Endothelial cell of umbilical vein (primary cell): ENCODE measurements around the gene FBXO38. TPM values are rescaled to one million over a fixed set of nuclear protein-coding genes. Genes with fewer than 3 reads are reported as not detected.

Experiments
- BruUV-seq: library from RNA; stranded (reverse); fragments of 400-500 nt; replicated peaks from 2 replicates; lab custom pipeline; 2021; lab: Mats Ljungman, UMichigan
- CTCF ChIA-PET: fragments of 300-600, 350-600 bp; sonication (Branson Sonifier 250); formaldehyde crosslinking; loops from one replicate; lab custom pipeline; 2021; ENCODE audit warnings: antibody characterized with exemption, inconsistent platforms; lab: Charles Lee
- POLR2A ChIA-PET: fragments of 300-600, 350-600 bp; sonication (Branson Sonifier 250); formaldehyde crosslinking; loops from one replicate; lab custom pipeline; 2021; ENCODE audit warnings: antibody characterized with exemption, inconsistent platforms; lab: Charles Lee
- DNase-seq: peaks from one replicate; pipeline ENCODE4 v3.0.0-alpha.2; 2011; ENCODE audit warnings: low read depth, low spot score
- FAIRE-seq: peaks from 2 replicates; lab custom pipeline; 2011; peaks lifted over from hg19 to GRCh38; lab: Jason Lieb, UNC
- H2AFZ ChIP-seq: 2 replicates; pipeline ENCODE4 v1.6.0; 2012; ENCODE audit warnings: low read depth, low read length, control low read depth, inconsistent platforms
- H3K27ac ChIP-seq: 2 replicates; pipeline ENCODE4 v1.5.1; 2011; ENCODE audit warnings: low read depth, mild to moderate bottlenecking, control low read depth, low read length, moderate library complexity; ENCODE audit not compliant: insufficient read depth
- H3K27me3 ChIP-seq, 2 experiments: 2 replicates each; pipeline versions ENCODE4 v1.6.0 to v1.6.1; 2011; ENCODE audit warnings: low read length in 2 of 2, mixed read lengths in 1 of 2; ENCODE audit not compliant: control insufficient read depth in 2 of 2, insufficient read depth in 2 of 2
- H3K36me3 ChIP-seq, 2 experiments: 2 replicates in 1 of 2; 3 replicates in 1 of 2; pipeline ENCODE4 v1.5.1; 2011; ENCODE audit warnings: low read length in 2 of 2, mild to moderate bottlenecking in 1 of 2, moderate library complexity in 1 of 2; ENCODE audit not compliant: control insufficient read depth in 2 of 2, insufficient read depth in 2 of 2; ENCODE audit errors: extremely low read depth in 1 of 2
- H3K4me1 ChIP-seq: 3 replicates; pipeline ENCODE4 v1.5.1; 2011; ENCODE audit warnings: mild to moderate bottlenecking, low read length; ENCODE audit not compliant: control insufficient read depth, insufficient read depth; ENCODE audit errors: extremely low read depth
- H3K4me2 ChIP-seq: 2 replicates; pipeline ENCODE4 v1.6.1; 2011; ENCODE audit warnings: low read length, control low read depth, mixed read lengths; ENCODE audit not compliant: insufficient read depth
- H3K4me3 ChIP-seq, 3 experiments: fragments of 200-600 bp in 1 of 3; sonication (generic), shearing (Covaris generic) in 1 of 3; replicated peaks in 1 of 3; 2 replicates each; pipeline ENCODE4 v1.5.1; 2011 to 2016; ENCODE audit warnings: control low read depth in 3 of 3, low read length in 3 of 3, mild to moderate bottlenecking in 2 of 3, inconsistent platforms in 1 of 3, low read depth in 1 of 3, moderate library complexity in 1 of 3; ENCODE audit not compliant: insufficient read depth in 1 of 3
- H3K79me2 ChIP-seq: 2 replicates; pipeline ENCODE4 v1.6.0; 2012; ENCODE audit warnings: low read length, inconsistent platforms; ENCODE audit not compliant: control insufficient read depth, insufficient read depth
- H3K9ac ChIP-seq: replicated peaks from 2 replicates; pipeline ENCODE3; 2011; ENCODE audit warnings: low read length, control low read depth; ENCODE audit not compliant: insufficient read depth; ENCODE audit errors: extremely low read depth
- H3K9me1 ChIP-seq: replicated peaks from 3 replicates; pipeline ENCODE4 v1.6.0; 2011; ENCODE audit warnings: mild to moderate bottlenecking, low read length; ENCODE audit not compliant: control insufficient read depth, insufficient read depth; ENCODE audit errors: extremely low read depth
- H3K9me3 ChIP-seq: replicated peaks from 2 replicates; pipeline ENCODE4 v1.5.1; 2012; ENCODE audit warnings: low read length, inconsistent platforms; ENCODE audit not compliant: control insufficient read depth, insufficient read depth
- H4K20me1 ChIP-seq: replicated peaks from 2 replicates; pipeline ENCODE3; 2011; ENCODE audit warnings: mild to moderate bottlenecking, low read length; ENCODE audit not compliant: control insufficient read depth, insufficient read depth; ENCODE audit errors: extremely low read depth
- CTCF ChIP-seq, 2 donors: IDR thresholded peaks; 1 replicate in 1 of 2; 2 replicates in 1 of 2; pipeline ENCODE4 v1.5.1; 2011; ENCODE audit warnings: low read length in 2 of 2, mild to moderate bottlenecking in 2 of 2, moderate library complexity in 2 of 2, control low read depth in 1 of 2, inconsistent platforms in 1 of 2, low read depth in 1 of 2; ENCODE audit not compliant: insufficient read depth in 1 of 2; ENCODE audit errors: extremely low read depth in 1 of 2
- EZH2 ChIP-seq: IDR thresholded peaks from 2 replicates; pipeline ENCODE4 v1.6.1; 2012; ENCODE audit warnings: borderline replicate concordance, low read depth, mild to moderate bottlenecking, moderate library complexity, low read length, inconsistent platforms; ENCODE audit not compliant: severe bottlenecking
- FOS ChIP-seq: IDR thresholded peaks from 2 replicates; pipeline ENCODE4 v1.6.1; 2011; ENCODE audit warnings: mild to moderate bottlenecking, low read length, moderate library complexity, borderline replicate concordance; ENCODE audit not compliant: insufficient read depth
- GATA2 ChIP-seq: IDR thresholded peaks from 2 replicates; pipeline ENCODE4 v1.7.0; 2011; ENCODE audit warnings: low read depth, mild to moderate bottlenecking, moderate library complexity, mixed read lengths, low read length; ENCODE audit not compliant: insufficient read length, insufficient read depth
- JUN ChIP-seq: IDR thresholded peaks from 2 replicates; pipeline ENCODE4 v1.6.1; 2011; ENCODE audit warnings: borderline replicate concordance, low read depth; ENCODE audit not compliant: insufficient read length, insufficient read depth
- MAX ChIP-seq: IDR thresholded peaks from 2 replicates; pipeline ENCODE4 v1.6.1; 2011; ENCODE audit not compliant: insufficient read depth, insufficient read length
- MYC ChIP-seq: IDR thresholded peaks from one replicate; pipeline ENCODE4 v1.6.1; 2011; ENCODE audit warnings: mild to moderate bottlenecking, low read depth, low read length
- POLR2A ChIP-seq: IDR thresholded peaks from 2 replicates; pipeline ENCODE4 v1.6.1; 2012; ENCODE audit warnings: low read depth, mild to moderate bottlenecking, control low read depth, low read length
- POLR2AphosphoS5 ChIP-seq: IDR thresholded peaks from 2 replicates; pipeline ENCODE4 v1.6.1; 2012; ENCODE audit warnings: low read depth, mild to moderate bottlenecking, control low read depth, low read length, moderate library complexity; ENCODE audit not compliant: insufficient read depth
- dilution Hi-C: fragments of 300-500 bp; cut with MboI; formaldehyde crosslinking; loops from one replicate; pipeline ENCODE4 v1.15.0; 2019; ENCODE audit warnings: low sequenced_read_pairs; ENCODE audit not compliant: extremely low pct_ligation_motif_present
- intact Hi-C: fragments of 100-400 bp; cut with micrococcal nuclease; formaldehyde crosslinking; loops from one replicate; pipeline ENCODE4 v1.10.0; 2022
- polyA plus RNA-seq, 4 experiments: library from polyadenylated mRNA; depleted of rRNA in 3 of 4; stranded (reverse) in 3 of 4; unstranded in 1 of 4; fragments of >200 nt; gene quantifications; 2 replicates each; pipeline versions ENCODE4 v1.2.1 to v1.2.3, GENCODE V29; 2011 to 2012; ENCODE audit warnings: missing spikeins in 1 of 4
- total RNA-seq: library from RNA; stranded (reverse); gene quantifications from 2 replicates; pipeline ENCODE4 v1.2.3, GENCODE V29; 2021

The FBXO38 gene
- total and polyA plus RNA-seq, 2 donors (not counting 3 experiments of a cell fraction or from before 2014, with no cell fraction given): 18.6 to 65.6 TPM

DNA sequence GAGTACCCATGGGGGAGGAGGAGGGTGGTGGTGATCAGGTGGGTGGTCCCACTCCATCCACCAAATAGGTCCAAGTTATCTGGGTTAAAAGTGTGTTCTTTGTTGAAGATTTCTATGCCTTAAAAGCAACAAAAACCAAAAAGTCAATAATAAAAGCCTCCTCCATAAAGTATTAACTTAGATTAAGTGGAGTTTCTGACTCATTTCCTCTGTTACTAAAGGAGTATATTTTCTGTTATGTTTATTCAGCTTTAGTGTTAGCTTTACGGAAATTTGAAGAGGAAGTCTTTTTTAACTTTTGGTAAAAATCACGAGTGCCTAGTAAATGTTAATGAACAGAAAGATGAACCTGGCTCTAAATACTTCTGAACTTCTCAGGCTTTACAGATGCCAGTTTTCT, 17.8 kb downstream of the FBXO38 start:
- no peaks in the 10 kb centered on the region for H3K27me3 ChIP-seq
- POLR2A ChIA-PET: interaction anchor here (1.2 to 1.9 kb wide), 3 partner anchors 14 to 18 kb away, joined by 3 to 6 read pairs (median 3); partner anchors contain the start of gene FBXO38
- peak overlapping the region; percentile 95 for H3K4me2 ChIP-seq
- H3K9me1 ChIP-seq: no peaks in the 10 kb centered on the region
- no peaks in the 10 kb centered on the region for H3K9me3 ChIP-seq
- H3K4me3 ChIP-seq: peak overlapping the region in 1 of 3 experiments; percentile 27
- peak overlapping the region; percentile 81 for H3K9ac ChIP-seq
- H3K79me2 ChIP-seq: peaks cover 25% of the 10 kb centered on the region
- H3K36me3 ChIP-seq: peaks cover 0 to 14% of the 10 kb centered on the region in 2 experiments
- peaks cover 49% of the 10 kb centered on the region for H3K4me1 ChIP-seq
- peak overlapping the region; percentile 98 for H3K27ac ChIP-seq
- TF ChIP-seq FOS (peak; percentile 61), MYC (no peak), JUN (peak; percentile 77)
- H2AFZ ChIP-seq: peak overlapping the region; percentile 4
- CTCF ChIA-PET: interaction anchor here (0.7 to 2.6 kb wide), 12 partner anchors 14 to 733 kb away, joined by 3 to 14 read pairs (median 6); partner anchors contain the start of gene FBXO38
- FAIRE-seq (peak; percentile 79), DNase-seq (peak; percentile 89)
- no TSS peak for BruUV-seq
- H4K20me1 ChIP-seq: no peaks in the 10 kb centered on the region
- intact Hi-C loops (loop anchor here (1.0 kb wide), 3 partner anchors 16 to 22 kb away; partner anchors contain the start of gene FBXO38), dilution Hi-C loops (no loop called here)

- CTCF ChIA-PET: interaction anchor here (1.4 kb wide), 1 partner anchor 28 kb away, joined by 3 read pairs; no protein-coding TSS in a partner anchor
- no peak for TF ChIP-seq POLR2A
- TF ChIP-seq POLR2AphosphoS5: no peak
- no peak for TF ChIP-seq FOS
- TF ChIP-seq CTCF (IDR thresholded peaks at IDR 0.05; ENCODE audit: extremely low read depth in 1 of 2, insufficient read depth in 1 of 2, low read depth in 1 of 2, low read length in 2 of 2): no peak
- no peak for TF ChIP-seq GATA2
- no peak for TF ChIP-seq JUN
- TF ChIP-seq MAX: no peak
- TF ChIP-seq EZH2: no peak
- no peak for TF ChIP-seq MYC
- peaks cover 24% of the 10 kb centered on the region for H3K79me2 ChIP-seq
- no peak overlapping the region for H2AFZ ChIP-seq
- no peaks in the 10 kb centered on the region for H3K27me3 ChIP-seq
- intact Hi-C loops (no loop called here), dilution Hi-C loops (no loop called here)
- FAIRE-seq (no peak), DNase-seq (no peak)
- H3K9me3 ChIP-seq: no peaks in the 10 kb centered on the region
- H3K4me2 ChIP-seq: no peak overlapping the region
- peaks cover 39% of the 10 kb centered on the region for H3K4me1 ChIP-seq
- H3K9me1 ChIP-seq: no peaks in the 10 kb centered on the region
- POLR2A ChIA-PET: no interaction called here
- peaks cover 0 to 23% of the 10 kb centered on the region in 2 experiments for H3K36me3 ChIP-seq
- no peak overlapping the region for H3K27ac ChIP-seq
- no peaks in the 10 kb centered on the region for H4K20me1 ChIP-seq
- no peak overlapping the region for H3K4me3 ChIP-seq
- BruUV-seq: no TSS peak
- no peak overlapping the region for H3K9ac ChIP-seq
These were observed 19.6 kb downstream of the FBXO38 start for GRCh38 chr5:148403344-148403743.
